Measurements from ENCODE around the gene PI16. TPM values are rescaled to one million over a fixed set of nuclear protein-coding genes. Genes with fewer than 3 reads are reported as not detected.
A peak's percentile ranks its signal among the peaks of the same experiment; 100 is the strongest.

The PI16 gene, protein sequence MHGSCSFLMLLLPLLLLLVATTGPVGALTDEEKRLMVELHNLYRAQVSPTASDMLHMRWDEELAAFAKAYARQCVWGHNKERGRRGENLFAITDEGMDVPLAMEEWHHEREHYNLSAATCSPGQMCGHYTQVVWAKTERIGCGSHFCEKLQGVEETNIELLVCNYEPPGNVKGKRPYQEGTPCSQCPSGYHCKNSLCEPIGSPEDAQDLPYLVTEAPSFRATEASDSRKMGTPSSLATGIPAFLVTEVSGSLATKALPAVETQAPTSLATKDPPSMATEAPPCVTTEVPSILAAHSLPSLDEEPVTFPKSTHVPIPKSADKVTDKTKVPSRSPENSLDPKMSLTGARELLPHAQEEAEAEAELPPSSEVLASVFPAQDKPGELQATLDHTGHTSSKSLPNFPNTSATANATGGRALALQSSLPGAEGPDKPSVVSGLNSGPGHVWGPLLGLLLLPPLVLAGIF
- 0.10 TPM for total RNA-seq (2013)
- polyA plus RNA-seq: under 1 TPM in 1 of 3 donors, not detected in 2; 0.22 TPM
- polyA minus RNA-seq: not detected in 2 replicates
- 0 to 1.4 (median 0.12) reads per million in 11 experiments for total RNA-seq

DNA sequence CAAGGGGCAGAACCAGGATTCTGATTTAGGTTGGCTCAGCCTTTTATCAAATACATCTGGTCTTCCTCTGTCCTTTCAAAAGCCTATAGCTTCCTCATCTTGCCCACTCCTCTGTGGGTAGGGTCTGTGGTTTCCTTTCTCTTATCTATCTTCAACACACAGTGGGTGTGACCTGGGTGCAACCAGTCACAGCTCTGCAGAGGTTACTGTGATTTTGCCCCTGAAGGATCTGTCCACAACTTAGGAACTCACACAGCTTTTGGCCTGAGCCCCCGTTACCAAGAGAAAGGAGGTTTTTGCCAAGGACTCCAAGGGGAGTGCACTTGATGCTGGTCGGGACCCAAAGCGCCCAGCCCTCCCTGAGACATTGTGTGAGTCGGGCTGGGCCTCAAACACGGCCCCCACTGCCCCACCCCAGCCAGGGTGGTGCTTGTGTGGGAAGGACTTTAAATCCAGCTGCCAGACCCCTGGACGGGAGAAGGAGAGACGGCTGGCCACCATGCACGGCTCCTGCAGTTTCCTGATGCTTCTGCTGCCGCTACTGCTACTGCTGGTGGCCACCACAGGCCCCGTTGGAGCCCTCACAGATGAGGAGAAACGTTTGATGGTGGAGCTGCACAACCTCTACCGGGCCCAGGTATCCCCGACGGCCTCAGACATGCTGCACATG lies at the start of gene PI16:
Gene PI16 (plus strand): TSS at position 477 of the 670 bp plus-strand sequence. CDS start 23 bp downstream, at position 500.
- intact Hi-C loops (cut with micrococcal nuclease): no loop called here
- TF ChIP-seq, protein P1, sequence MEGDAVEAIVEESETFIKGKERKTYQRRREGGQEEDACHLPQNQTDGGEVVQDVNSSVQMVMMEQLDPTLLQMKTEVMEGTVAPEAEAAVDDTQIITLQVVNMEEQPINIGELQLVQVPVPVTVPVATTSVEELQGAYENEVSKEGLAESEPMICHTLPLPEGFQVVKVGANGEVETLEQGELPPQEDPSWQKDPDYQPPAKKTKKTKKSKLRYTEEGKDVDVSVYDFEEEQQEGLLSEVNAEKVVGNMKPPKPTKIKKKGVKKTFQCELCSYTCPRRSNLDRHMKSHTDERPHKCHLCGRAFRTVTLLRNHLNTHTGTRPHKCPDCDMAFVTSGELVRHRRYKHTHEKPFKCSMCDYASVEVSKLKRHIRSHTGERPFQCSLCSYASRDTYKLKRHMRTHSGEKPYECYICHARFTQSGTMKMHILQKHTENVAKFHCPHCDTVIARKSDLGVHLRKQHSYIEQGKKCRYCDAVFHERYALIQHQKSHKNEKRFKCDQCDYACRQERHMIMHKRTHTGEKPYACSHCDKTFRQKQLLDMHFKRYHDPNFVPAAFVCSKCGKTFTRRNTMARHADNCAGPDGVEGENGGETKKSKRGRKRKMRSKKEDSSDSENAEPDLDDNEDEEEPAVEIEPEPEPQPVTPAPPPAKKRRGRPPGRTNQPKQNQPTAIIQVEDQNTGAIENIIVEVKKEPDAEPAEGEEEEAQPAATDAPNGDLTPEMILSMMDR (IDR thresholded peaks at IDR 0.05): no peak
- peaks cover 13% of the 10 kb centered on the region for H3K4me1 Mint-ChIP-seq
- Histone ChIP-seq H3K79me2 (ENCODE audit: insufficient read depth, low read length) (no peaks in the 10 kb centered on the region), H3K27me3 (ENCODE audit: control insufficient read depth in 2 of 2, insufficient read depth in 2 of 2, low read length in 2 of 2) (peaks cover 11 to 48% of the 10 kb centered on the region in 2 donors), H2AFZ (ENCODE audit: insufficient read depth, low read depth, low read length, poor library complexity, severe bottlenecking) (peak within 1 kb of the TSS; percentile 37), H3K36me3 (replicated peaks in 1 of 2; ENCODE audit: control insufficient read depth in 1 of 2, insufficient read depth in 2 of 2, low read length in 2 of 2) (no peaks in the 10 kb centered on the region), H3K9me3 (replicated peaks in 1 of 2; ENCODE audit: control insufficient read depth in 1 of 2, insufficient read depth in 1 of 2, low read length in 2 of 2) (no peaks in the 10 kb centered on the region), H4K20me1 (ENCODE audit: insufficient read depth, low read length) (no peaks in the 10 kb centered on the region), H3K4me3 (replicated peaks in 1 of 3; ENCODE audit: low read depth in 2 of 3, low read length in 3 of 3) (no peak within 1 kb of the TSS), H3K4me2 (replicated peaks; ENCODE audit: extremely low read depth, low read length, poor library complexity, severe bottlenecking) (no peak within 1 kb of the TSS), H3K27ac (ENCODE audit: low read depth in 1 of 2, low read length in 2 of 2) (no peak within 1 kb of the TSS), H3K4me1 (ENCODE audit: control insufficient read depth in 1 of 2, insufficient read depth in 2 of 2, low read length in 2 of 2) (peaks cover 7 to 12% of the 10 kb centered on the region in 2 donors), H3K9ac (ENCODE audit: insufficient read depth, low read length, poor library complexity, severe bottlenecking) (no peak within 1 kb of the TSS)
- WGBS (ENCODE audit: insufficient coverage): 5% methylated on average over 7 of the region's 14 CpGs
- peak within 1 kb of the TSS; percentile 14 to 58 for H3K4me3 Mint-ChIP-seq
- H3K36me3 Mint-ChIP-seq: no peaks in the 10 kb centered on the region
- H3K27me3 Mint-ChIP-seq (ENCODE audit: low read depth in 3 of 3): peaks cover 46 to 48% (median 47%) of the 10 kb centered on the region in 3 donors
- no peak within 1 kb of the TSS for H3K27ac Mint-ChIP-seq
- DNase-seq: no peak
- H3K9me3 Mint-ChIP-seq: peaks cover 0 to 5% (median 0%) of the 10 kb centered on the region in 7 donors

DNA sequence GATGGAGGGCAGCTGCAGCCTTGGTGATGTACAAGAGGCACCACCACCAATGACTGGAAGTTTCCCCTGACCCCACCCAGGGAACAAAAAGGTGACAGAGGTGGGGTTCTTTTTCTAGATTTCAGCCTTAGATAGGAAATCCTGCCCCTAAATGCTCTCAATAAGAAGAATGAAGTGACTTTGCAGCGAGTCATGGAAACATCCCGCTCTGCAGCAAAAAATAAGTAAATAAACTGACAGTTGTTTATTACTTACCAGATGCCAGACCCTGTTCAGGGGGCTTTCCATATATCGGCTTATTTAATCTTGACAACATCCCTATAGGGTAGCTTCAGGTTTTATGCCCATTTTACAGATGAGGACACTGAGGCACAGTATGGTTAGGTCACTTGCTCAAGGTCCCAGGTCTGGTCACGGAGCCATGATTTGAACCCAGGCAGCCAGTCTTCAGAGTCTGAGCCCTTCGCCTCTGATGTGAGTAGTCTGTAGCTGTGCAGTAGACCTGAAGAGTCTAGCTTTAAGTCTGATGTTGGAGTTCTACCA lies 49.6 kb upstream of the PI16 start:
- no peak overlapping the region for H3K27ac Mint-ChIP-seq
- no peak overlapping the region for H3K9ac ChIP-seq (ENCODE audit: insufficient read depth, low read length, poor library complexity, severe bottlenecking)
- H3K27ac ChIP-seq (ENCODE audit: low read depth in 1 of 2, low read length in 2 of 2): no peak overlapping the region
- H3K4me1 Mint-ChIP-seq: no peaks in the 10 kb centered on the region
- H3K27me3 ChIP-seq (ENCODE audit: control insufficient read depth in 2 of 2, insufficient read depth in 2 of 2, low read length in 2 of 2): no peaks in the 10 kb centered on the region
- H3K4me3 ChIP-seq (replicated peaks in 1 of 3; ENCODE audit: low read depth in 2 of 3, low read length in 3 of 3): no peak overlapping the region
- intact Hi-C loops (cut with micrococcal nuclease): no loop called here
- no peak overlapping the region for H2AFZ ChIP-seq (ENCODE audit: insufficient read depth, low read depth, low read length, poor library complexity, severe bottlenecking)
- no peak overlapping the region for H3K4me2 ChIP-seq (replicated peaks; ENCODE audit: extremely low read depth, low read length, poor library complexity, severe bottlenecking)
- peaks cover 21% of the 10 kb centered on the region for H4K20me1 ChIP-seq (ENCODE audit: insufficient read depth, low read length)
- H3K36me3 ChIP-seq (replicated peaks in 1 of 2; ENCODE audit: control insufficient read depth in 1 of 2, insufficient read depth in 2 of 2, low read length in 2 of 2): peaks cover 61 to 90% of the 10 kb centered on the region in 2 donors
- no peaks in the 10 kb centered on the region for H3K27me3 Mint-ChIP-seq (ENCODE audit: low read depth in 3 of 3)
- H3K79me2 ChIP-seq (ENCODE audit: insufficient read depth, low read length): no peaks in the 10 kb centered on the region
- H3K4me1 ChIP-seq (ENCODE audit: control insufficient read depth in 1 of 2, insufficient read depth in 2 of 2, low read length in 2 of 2): no peaks in the 10 kb centered on the region
- no peak overlapping the region for H3K4me3 Mint-ChIP-seq
- H3K36me3 Mint-ChIP-seq: peaks cover 67 to 92% of the 10 kb centered on the region in 2 donors
- H3K9me3 Mint-ChIP-seq: no peaks in the 10 kb centered on the region
- TF ChIP-seq, protein P1 (IDR thresholded peaks at IDR 0.05): no peak
- no peaks in the 10 kb centered on the region for H3K9me3 ChIP-seq (replicated peaks in 1 of 2; ENCODE audit: control insufficient read depth in 1 of 2, insufficient read depth in 1 of 2, low read length in 2 of 2)
- DNase-seq: no peak
- 97% methylated on average over 3 of the region's 5 CpGs for WGBS (ENCODE audit: insufficient coverage)

Data from CD14-positive monocyte (primary cell).